ENCODE results near the gene NGFR.

NGFR gene

GRCh38 chr17:49466436-49466835, 28.7 kb upstream of the NGFR start:
- Histone ChIP-seq H3K9ac (ENCODE audit: low read length) (no peak overlapping the region), H3K9me2 (replicated peaks; ENCODE audit: insufficient read depth, low read length) (no peaks in the 10 kb centered on the region), H3K27me3 (ENCODE audit: low read length) (no peaks in the 10 kb centered on the region), H4K20me1 (ENCODE audit: low read depth, low read length) (no peaks in the 10 kb centered on the region), H3K4me3 (ENCODE audit: insufficient read depth, low read length, poor library complexity, severe bottlenecking) (no peak overlapping the region), H3K79me2 (ENCODE audit: insufficient read depth, low read length) (no peaks in the 10 kb centered on the region), H2AFZ (ENCODE audit: low read depth, low read length, severe bottlenecking) (no peak overlapping the region), H3K9me3 (ENCODE audit: insufficient read depth, low read length) (no peaks in the 10 kb centered on the region), H3K27ac (ENCODE audit: low read depth, low read length) (no peak overlapping the region), H3K36me3 (ENCODE audit: low read length) (no peaks in the 10 kb centered on the region), H3K4me2 (ENCODE audit: low read depth, low read length, poor library complexity, severe bottlenecking) (no peak overlapping the region), H3F3A (ENCODE audit: insufficient read depth) (no peaks in the 10 kb centered on the region)
- no peak for TF ChIP-seq EZH2phosphoT487 (conservative IDR thresholded peaks at IDR 0.05; ENCODE audit: low read length)
- no peak for TF ChIP-seq CTCF (IDR thresholded peaks at IDR 0.05; ENCODE audit: insufficient read depth, low read length, poor library complexity, severe bottlenecking)

DNA sequence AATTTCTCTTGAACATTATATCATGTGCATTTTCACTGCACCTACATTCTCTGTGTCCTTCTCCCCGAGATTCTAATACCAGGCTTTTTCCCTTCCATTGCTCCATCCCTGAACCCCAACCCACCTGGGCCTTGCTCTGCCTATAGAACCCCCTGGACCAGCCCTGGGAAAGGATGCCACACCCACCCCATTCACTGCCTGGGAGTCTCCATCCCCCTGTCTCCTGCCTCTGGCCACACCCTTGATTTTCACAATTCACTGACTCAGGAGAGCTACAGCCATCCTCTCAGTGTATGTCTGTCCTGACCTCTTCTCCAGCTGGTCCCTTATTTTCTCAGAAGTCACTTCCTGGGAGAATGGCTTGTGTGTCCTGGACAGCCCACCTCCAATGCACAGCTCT, 27.9 kb upstream of the NGFR start:
- H3K4me2 ChIP-seq (ENCODE audit: low read depth, low read length, poor library complexity, severe bottlenecking): no peak overlapping the region

DNA sequence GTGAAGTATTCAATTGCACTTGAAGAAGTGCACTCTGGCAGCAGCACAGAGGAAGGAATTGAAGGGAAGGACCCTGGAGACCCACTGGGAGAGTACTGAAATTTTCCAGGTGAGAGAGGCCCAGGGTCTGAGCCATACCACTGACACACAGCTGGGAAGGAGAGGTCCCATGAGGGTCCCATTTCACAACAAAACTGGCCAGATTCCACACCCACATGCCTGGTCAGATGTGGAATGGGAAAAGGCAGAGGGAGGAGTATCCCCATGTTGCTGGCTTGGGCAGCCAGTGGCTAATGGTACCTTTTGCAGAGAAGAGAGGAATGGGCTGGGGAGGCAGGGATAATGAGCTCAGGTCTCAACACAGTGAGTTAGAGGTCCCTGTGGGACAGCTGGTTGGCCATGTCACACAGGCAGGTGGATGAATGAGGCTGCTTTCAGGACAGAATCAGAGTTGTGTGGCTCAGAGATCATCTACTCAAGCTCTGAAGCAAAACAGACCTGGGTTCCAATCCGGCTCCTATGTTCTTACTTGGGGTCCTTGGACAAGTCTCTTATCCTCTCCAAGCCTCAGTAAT, 26.2 kb upstream of the NGFR start:
- no peak overlapping the region for H3K4me2 ChIP-seq (ENCODE audit: low read depth, low read length, poor library complexity, severe bottlenecking)
- TF ChIP-seq EZH2phosphoT487 (conservative IDR thresholded peaks at IDR 0.05; ENCODE audit: low read length) (no peak), CTCF (IDR thresholded peaks at IDR 0.05; ENCODE audit: insufficient read depth, low read length, poor library complexity, severe bottlenecking) (no peak)
- no peaks in the 10 kb centered on the region for H3F3A ChIP-seq (ENCODE audit: insufficient read depth)
- no peaks in the 10 kb centered on the region for H3K9me2 ChIP-seq (replicated peaks; ENCODE audit: insufficient read depth, low read length)
- H3K4me3 ChIP-seq (ENCODE audit: insufficient read depth, low read length, poor library complexity, severe bottlenecking): no peak overlapping the region
- no peaks in the 10 kb centered on the region for H3K9me3 ChIP-seq (ENCODE audit: insufficient read depth, low read length)
- H2AFZ ChIP-seq (ENCODE audit: low read depth, low read length, severe bottlenecking): no peak overlapping the region
- H3K27me3 ChIP-seq (ENCODE audit: low read length): no peaks in the 10 kb centered on the region
- H4K20me1 ChIP-seq (ENCODE audit: low read depth, low read length): no peaks in the 10 kb centered on the region
- no peaks in the 10 kb centered on the region for H3K79me2 ChIP-seq (ENCODE audit: insufficient read depth, low read length)
- H3K27ac ChIP-seq (ENCODE audit: low read depth, low read length): no peak overlapping the region
- H3K9ac ChIP-seq (ENCODE audit: low read length): no peak overlapping the region
- H3K36me3 ChIP-seq (ENCODE audit: low read length): no peaks in the 10 kb centered on the region

More for the DNA sequence above, 27.9 kb upstream of the NGFR start:
- no peaks in the 10 kb centered on the region for H3K27me3 ChIP-seq (ENCODE audit: low read length)
- H4K20me1 ChIP-seq (ENCODE audit: low read depth, low read length): no peaks in the 10 kb centered on the region
- H3K36me3 ChIP-seq (ENCODE audit: low read length): no peaks in the 10 kb centered on the region
- no peak overlapping the region for H3K9ac ChIP-seq (ENCODE audit: low read length)
- H3K9me2 ChIP-seq (replicated peaks; ENCODE audit: insufficient read depth, low read length): no peaks in the 10 kb centered on the region
- H3K27ac ChIP-seq (ENCODE audit: low read depth, low read length): no peak overlapping the region
- H3K4me3 ChIP-seq (ENCODE audit: insufficient read depth, low read length, poor library complexity, severe bottlenecking): no peak overlapping the region
- TF ChIP-seq EZH2phosphoT487 (conservative IDR thresholded peaks at IDR 0.05; ENCODE audit: low read length) (no peak), CTCF (IDR thresholded peaks at IDR 0.05; ENCODE audit: insufficient read depth, low read length, poor library complexity, severe bottlenecking) (no peak)
- H2AFZ ChIP-seq (ENCODE audit: low read depth, low read length, severe bottlenecking): no peak overlapping the region
- H3K79me2 ChIP-seq (ENCODE audit: insufficient read depth, low read length): no peaks in the 10 kb centered on the region
- no peaks in the 10 kb centered on the region for H3F3A ChIP-seq (ENCODE audit: insufficient read depth)
- no peaks in the 10 kb centered on the region for H3K9me3 ChIP-seq (ENCODE audit: insufficient read depth, low read length)
